ENCODE measurements around the gene LRRC26.
"Not testable (repeated sequence)": the region's sequence is repeated elsewhere in the genome, so short reads cannot be mapped to it uniquely, and the experiment has no call there.

Gene LRRC26

GRCh38 chr9:137136881-137137607, 32.8 kb downstream of the LRRC26 start:
- no peak for DNase-seq (ENCODE audit: low read depth)

DNA sequence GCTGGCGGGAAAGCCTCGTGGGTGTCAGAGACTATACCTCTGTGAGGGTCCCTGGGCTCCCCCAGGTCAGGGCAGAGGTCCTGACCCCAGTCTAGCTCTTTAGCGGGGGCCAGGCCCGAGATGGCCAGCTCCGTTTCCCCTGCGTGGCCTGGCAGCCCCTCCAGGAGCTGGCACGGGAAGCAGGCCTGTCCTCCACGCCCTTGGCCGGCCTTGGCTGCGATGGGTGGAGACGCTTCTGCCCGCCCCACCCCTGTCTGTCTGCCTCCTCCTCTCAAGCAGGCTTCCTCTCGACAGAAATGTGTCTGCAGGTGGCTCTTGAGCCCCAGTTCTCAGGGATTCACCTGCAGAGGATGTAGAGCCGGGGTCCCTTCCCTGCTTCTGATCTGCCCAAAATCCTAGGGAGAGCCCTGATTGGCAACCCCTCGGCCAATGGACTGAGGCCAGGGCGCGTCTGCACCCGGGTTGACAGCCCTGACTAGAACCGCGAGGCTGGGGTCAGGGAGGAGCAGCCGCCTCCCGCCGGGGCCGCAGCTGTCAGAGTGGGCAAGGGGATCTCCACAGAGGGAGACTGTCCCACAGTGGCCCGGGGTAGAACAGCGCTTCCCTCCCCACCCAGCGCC, 33.5 kb downstream of the LRRC26 start:
- no peak for DNase-seq (ENCODE audit: low read depth)

GRCh38 chr9:137135154-137135553, 34.7 kb downstream of the LRRC26 start:
- not testable (repeated sequence) for DNase-seq (ENCODE audit: low read depth)

- no peak for DNase-seq (ENCODE audit: low read depth)
Measured at GRCh38 chr9:137134191-137134590, 35.7 kb downstream of the LRRC26 start.

DNA sequence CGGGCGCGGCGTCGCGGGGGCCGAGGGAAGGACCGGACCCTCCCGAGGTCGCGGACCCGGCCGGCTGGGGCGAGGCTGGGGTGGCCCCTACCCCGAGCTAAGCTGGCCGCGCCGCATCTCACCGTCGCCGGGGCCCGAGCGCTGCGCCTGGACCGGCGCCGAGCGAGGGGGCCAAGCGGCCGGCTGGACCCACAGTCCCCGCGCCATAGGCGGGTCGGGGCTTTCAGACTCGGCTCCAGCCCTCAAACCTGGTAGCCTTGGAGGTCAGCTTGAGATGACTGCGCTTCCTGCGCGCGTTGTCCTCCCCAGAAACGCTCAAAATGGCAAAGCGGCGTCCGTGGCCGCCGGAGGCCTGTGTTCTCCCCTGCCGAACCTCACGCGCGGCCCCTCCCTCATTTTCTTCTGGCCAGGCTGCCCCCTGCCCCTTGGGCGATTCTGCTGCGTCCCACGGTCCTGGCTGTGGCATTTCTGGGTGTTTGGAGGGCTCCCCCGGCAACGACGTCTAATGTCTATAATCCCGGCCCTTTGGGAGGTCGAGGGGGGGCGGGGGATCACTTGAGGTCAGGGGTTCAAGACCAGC, 39.6 kb downstream of the LRRC26 start:
- DNase-seq (ENCODE audit: low read depth), result no peak

- peak; percentile 70 for DNase-seq (ENCODE audit: low read depth)
Measured at GRCh38 chr9:137129456-137130175, 40.2 kb downstream of the LRRC26 start.

GRCh38 chr9:137128862-137129455, 40.9 kb downstream of the LRRC26 start:
- no peak for DNase-seq (ENCODE audit: low read depth)

GRCh38 chr9:137128158-137128861, 41.5 kb downstream of the LRRC26 start:
- no peak for DNase-seq (ENCODE audit: low read depth)

GRCh38 chr9:137127301-137128157, 42.3 kb downstream of the LRRC26 start:
- DNase-seq (ENCODE audit: low read depth), result no peak

DNA sequence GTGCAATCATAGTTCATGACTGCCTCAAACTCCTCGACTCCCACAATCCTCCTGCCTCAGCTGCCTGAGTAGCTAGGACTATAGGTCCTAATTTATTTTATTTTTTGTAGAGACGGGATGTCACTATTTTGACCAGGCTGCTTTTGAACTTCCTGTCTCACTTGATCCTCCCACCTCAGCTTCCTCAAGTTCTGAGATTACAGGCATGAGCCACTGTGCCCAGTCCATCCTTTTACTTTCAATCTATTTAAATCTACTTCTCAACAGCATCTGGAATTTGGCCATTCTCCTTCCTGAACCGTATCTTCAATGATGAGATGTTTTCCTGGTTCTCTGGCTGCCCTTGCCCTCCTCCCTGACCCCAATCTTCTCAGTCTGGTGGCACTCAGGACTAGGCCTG, 43.1 kb downstream of the LRRC26 start:
- no peak for DNase-seq (ENCODE audit: low read depth)

- DNase-seq (ENCODE audit: low read depth), result not testable (repeated sequence)
Measured at GRCh38 chr9:137123952-137124462, 45.8 kb downstream of the LRRC26 start.

DNA sequence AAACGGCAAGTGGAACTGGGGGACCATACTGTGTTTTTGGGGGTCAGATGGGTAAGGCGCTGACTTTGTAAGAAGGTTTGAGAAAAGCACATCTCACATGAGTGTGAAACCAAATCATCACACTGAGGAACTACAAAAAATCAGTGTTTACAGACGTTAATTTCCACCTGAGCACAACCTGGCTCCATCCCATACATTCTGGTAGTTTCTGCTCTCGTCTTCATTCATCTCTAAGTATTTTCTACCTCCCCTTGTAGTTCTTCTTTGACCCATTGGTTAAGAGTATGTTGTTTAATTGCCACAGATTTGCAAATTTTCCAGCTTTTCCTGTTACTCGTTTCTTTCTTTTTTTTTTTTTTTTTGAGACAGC, 46.4 kb downstream of the LRRC26 start:
- no peak for DNase-seq (ENCODE audit: low read depth)

DNA sequence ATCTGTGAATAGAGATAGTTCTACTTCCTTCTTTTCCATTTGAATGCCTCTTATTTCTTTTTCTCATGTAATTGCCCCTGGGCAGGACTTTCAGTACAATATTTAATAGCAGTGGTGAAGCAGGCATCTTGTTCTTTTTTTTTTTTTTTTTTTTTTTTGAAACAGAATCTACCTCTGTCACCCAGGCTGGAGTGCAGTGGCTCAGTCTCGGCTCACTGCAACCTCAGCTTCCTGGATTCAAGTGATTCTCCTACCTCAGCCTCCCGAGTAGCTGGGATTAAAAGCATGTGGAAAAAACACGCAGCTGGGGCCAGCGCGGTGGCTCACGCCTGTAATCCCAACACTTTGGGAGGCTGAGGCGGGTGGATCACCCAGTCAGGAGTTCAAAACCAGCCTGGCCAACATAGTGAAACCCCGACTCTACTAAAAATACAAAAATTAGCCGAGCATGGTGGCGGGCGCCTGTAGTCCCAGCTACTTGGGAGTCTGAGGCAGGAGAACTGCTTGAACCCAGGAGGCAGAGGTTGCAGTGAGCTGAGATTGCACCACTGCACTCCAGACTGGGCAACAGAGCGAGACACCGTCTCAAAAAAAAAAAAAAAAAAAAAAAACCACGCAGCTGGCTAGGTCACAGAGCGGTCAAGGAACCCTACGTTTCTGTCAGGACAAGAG, 46.9 kb downstream of the LRRC26 start:
- not testable (repeated sequence) for DNase-seq (ENCODE audit: low read depth)

GRCh38 chr9:137121927-137122795, 47.7 kb downstream of the LRRC26 start:
- DNase-seq (ENCODE audit: low read depth), result not testable (repeated sequence)

Data from stimulated activated CD8-positive, alpha-beta memory T cell treated with anti-CD3 and anti-CD28 coated beads, Interleukin-15, amount 100 ng/mL, for 1 hour (primary cell).